ENCODE measurements around the gene CUEDC2. TPM values are rescaled to one million over a fixed set of nuclear protein-coding genes. Genes with fewer than 3 reads are reported as not detected.

CUEDC2 gene
- total RNA-seq, 1 donor from 2014 or later = 86.1 TPM

GRCh38 chr10:102465466-102465865, 33.1 kb upstream of the CUEDC2 start:
- Mint-ChIP-seq H3K27ac (no peak overlapping the region), H3K9me3 (no peaks in the 10 kb centered on the region), H3K27me3 (peaks cover 2% of the 10 kb centered on the region), H3K4me1 (ENCODE audit: unreplicated experiment) (peaks cover 26% of the 10 kb centered on the region), H3K36me3 (peaks cover 3% of the 10 kb centered on the region), H3K4me3 (no peak overlapping the region)
- TF ChIP-seq CTCF (conservative IDR thresholded peaks at IDR 0.05) = no peak
- DNase-seq (ENCODE audit: extremely low spot score, unreplicated experiment) = no peak

- TF ChIP-seq CTCF (conservative IDR thresholded peaks at IDR 0.05) = no peak
- Mint-ChIP-seq H3K36me3 (peaks cover 3% of the 10 kb centered on the region), H3K27ac (peak overlapping the region; percentile 91), H3K27me3 (peaks cover 2% of the 10 kb centered on the region), H3K4me1 (ENCODE audit: unreplicated experiment) (peaks cover 26% of the 10 kb centered on the region), H3K9me3 (no peaks in the 10 kb centered on the region), H3K4me3 (peak overlapping the region; percentile 92)
- no peak for DNase-seq (ENCODE audit: extremely low spot score, unreplicated experiment)
Measured at GRCh38 chr10:102463983-102464382, 31.6 kb upstream of the CUEDC2 start.

GRCh38 chr10:102462512-102463054, 30.2 kb upstream of the CUEDC2 start:
- H3K4me3 Mint-ChIP-seq = peak overlapping the region; percentile 92
- H3K4me1 Mint-ChIP-seq (ENCODE audit: unreplicated experiment) = peaks cover 26% of the 10 kb centered on the region
- H3K27me3 Mint-ChIP-seq = peaks cover 2% of the 10 kb centered on the region
- peaks cover 3% of the 10 kb centered on the region for H3K36me3 Mint-ChIP-seq
- DNase-seq (ENCODE audit: extremely low spot score, unreplicated experiment) = no peak
- H3K9me3 Mint-ChIP-seq = no peaks in the 10 kb centered on the region
- TF ChIP-seq CTCF (conservative IDR thresholded peaks at IDR 0.05) = no peak
- peak overlapping the region; percentile 91 for H3K27ac Mint-ChIP-seq

- Mint-ChIP-seq H3K27me3 (peaks cover 2% of the 10 kb centered on the region), H3K36me3 (peaks cover 3% of the 10 kb centered on the region), H3K9me3 (no peaks in the 10 kb centered on the region), H3K4me1 (ENCODE audit: unreplicated experiment) (peaks cover 26% of the 10 kb centered on the region), H3K4me3 (peak overlapping the region; percentile 92), H3K27ac (peak overlapping the region; percentile 91)
- DNase-seq (ENCODE audit: extremely low spot score, unreplicated experiment) = peak; percentile 97
- no peak for TF ChIP-seq CTCF (conservative IDR thresholded peaks at IDR 0.05)
Measured at GRCh38 chr10:102461187-102462054, 29.0 kb upstream of the CUEDC2 start.

GRCh38 chr10:102460836-102461186, 28.4 kb upstream of the CUEDC2 start:
- Mint-ChIP-seq H3K27ac (peak overlapping the region; percentile 91), H3K4me1 (ENCODE audit: unreplicated experiment) (peaks cover 26% of the 10 kb centered on the region), H3K9me3 (no peaks in the 10 kb centered on the region), H3K36me3 (peaks cover 3% of the 10 kb centered on the region), H3K4me3 (peak overlapping the region; percentile 92), H3K27me3 (peaks cover 2% of the 10 kb centered on the region)
- no peak for TF ChIP-seq CTCF (conservative IDR thresholded peaks at IDR 0.05)
- DNase-seq (ENCODE audit: extremely low spot score, unreplicated experiment) = no peak

Data from type B pancreatic cell (in vitro differentiated cells).